K562 (cell line): ENCODE measurements around the gene PTH2. TPM values are rescaled to one million over a fixed set of nuclear protein-coding genes. Genes with fewer than 3 reads are reported as not detected.

ENCODE experiments used
- ATAC-seq: fragments of 200-7000 bp; cut with Tn5 transposase; 3 replicates; pipeline ENCODE4 v1.9.1; 2020; ENCODE audit warnings: moderate library complexity
- BruUV-seq: library from RNA; stranded (reverse); fragments of 400-500 nt; replicated peaks from 2 replicates; lab custom pipeline; 2021; lab: Mats Ljungman, UMichigan
- CTCF ChIA-PET: fragments of 300-600 bp; formaldehyde crosslinking; extraction: SDS; loops from one replicate; lab custom pipeline; 2021; ENCODE audit warnings: low intra/inter-chr PET ratio; lab: Yijun Ruan, JAX
- POLR2A ChIA-PET: fragments of 300-600, 350-650 bp; sonication (Branson Sonifier 250); formaldehyde crosslinking; extraction: SDS; loops from one replicate; lab custom pipeline; 2021; ENCODE audit warnings: antibody characterized with exemption, inconsistent platforms; lab: Yijun Ruan, JAX
- DNase-seq, 4 experiments: peaks; one replicate each; pipeline versions ENCODE4 v3.0.0 to v3.0.0-alpha.2; 2011 to 2018; ENCODE audit warnings: low spot score in 3 of 4, mixed read lengths in 3 of 4; ENCODE audit errors: extremely low read depth in 1 of 4
- FAIRE-seq: peaks from 2 replicates; lab custom pipeline; 2011; peaks lifted over from hg19 to GRCh38; lab: Jason Lieb, UNC
- H2AFZ ChIP-seq: 2 replicates; pipeline ENCODE4 v1.6.0; 2011; ENCODE audit warnings: low read depth, low read length, control low read depth, inconsistent platforms
- H3K27ac ChIP-seq: fragments of 200-600 bp; 3 replicates; pipeline ENCODE4 v1.8.0; 2011; ENCODE audit warnings: low read depth, mild to moderate bottlenecking, control low read depth, inconsistent platforms, low read length, moderate library complexity, mixed read lengths; ENCODE audit errors: extremely low read depth
- H3K27me3 ChIP-seq, 2 experiments: fragments of 300-600 bp in 1 of 2; 2 replicates in 1 of 2; 3 replicates in 1 of 2; pipeline versions ENCODE4 v1.6.0 to v1.8.0; 2011; ENCODE audit warnings: inconsistent platforms in 2 of 2, low read length in 2 of 2, mild to moderate bottlenecking in 1 of 2, mixed read lengths in 1 of 2, moderate library complexity in 1 of 2; ENCODE audit not compliant: control insufficient read depth in 2 of 2, insufficient read depth in 2 of 2
- H3K36me3 ChIP-seq: fragments of 300-600 bp; 3 replicates; pipeline ENCODE4 v1.8.0; 2011; ENCODE audit warnings: mild to moderate bottlenecking, low read length, inconsistent platforms; ENCODE audit not compliant: control insufficient read depth, insufficient read depth
- H3K4me1 ChIP-seq, 2 experiments: fragments of 200-600 bp in 1 of 2; replicated peaks in 1 of 2; 2 replicates in 1 of 2; 3 replicates in 1 of 2; pipeline versions ENCODE4 v1.5.1 to v1.8.0; 2011; ENCODE audit warnings: inconsistent platforms in 2 of 2, low read length in 2 of 2, mild to moderate bottlenecking in 1 of 2, mixed read lengths in 1 of 2, moderate library complexity in 1 of 2; ENCODE audit not compliant: control insufficient read depth in 2 of 2, insufficient read depth in 2 of 2
- H3K4me2 ChIP-seq: 2 replicates; pipeline ENCODE4 v1.6.1; 2011; ENCODE audit warnings: low read length, control low read depth, inconsistent platforms, mixed read lengths; ENCODE audit not compliant: insufficient read depth
- H3K4me3 ChIP-seq: fragments of 200-600 bp; sonication (generic), shearing (Covaris generic); 2 replicates; pipeline ENCODE4 v1.5.1; 2016; ENCODE audit warnings: control low read depth, inconsistent platforms
- H3K79me2 ChIP-seq: fragments of 200-600 bp; 3 replicates; pipeline ENCODE4 v1.8.0; 2011; ENCODE audit warnings: low read length, inconsistent platforms; ENCODE audit not compliant: control insufficient read depth, insufficient read depth
- H3K9ac ChIP-seq, 2 experiments: 2 replicates each; pipeline versions ENCODE4 v1.6.0 to v1.6.1; 2011; ENCODE audit warnings: low read depth in 2 of 2, low read length in 2 of 2, control low read depth in 1 of 2, inconsistent platforms in 1 of 2, mild to moderate bottlenecking in 1 of 2, mixed read lengths in 1 of 2; ENCODE audit not compliant: insufficient read depth in 1 of 2
- H3K9me1 ChIP-seq: one replicate; pipeline ENCODE4 v1.6.0; 2011; ENCODE audit warnings: inconsistent platforms, mild to moderate bottlenecking, low read length, moderate library complexity; ENCODE audit not compliant: control insufficient read depth, insufficient read depth
- H3K9me3 ChIP-seq: replicated peaks from 2 replicates; pipeline ENCODE4 v1.5.1; 2011; ENCODE audit warnings: low read depth, low read length, inconsistent platforms; ENCODE audit not compliant: control insufficient read depth, insufficient read depth
- H4K20me1 ChIP-seq: replicated peaks from 2 replicates; pipeline ENCODE4 v1.6.1; 2011; ENCODE audit warnings: low read length, inconsistent platforms, mixed read lengths; ENCODE audit not compliant: control insufficient read depth, insufficient read depth
- ARNT ChIP-seq, 2 experiments: fragments of 450-650 bp; IDR thresholded peaks; 2 replicates each; pipeline ENCODE4 v1.6.1; 2016; ENCODE audit warnings: mild to moderate bottlenecking in 1 of 2
- ATF1 ChIP-seq, 2 experiments: fragments of 450-650 bp in 1 of 2; IDR thresholded peaks; 2 replicates each; pipeline ENCODE4 v1.6.1; 2016; ENCODE audit warnings: missing compliant biosample characterization in 1 of 2, missing genetic modification characterization in 1 of 2
- BACH1 ChIP-seq: fragments of 200-800 bp; sonication (Bioruptor generic); IDR thresholded peaks from 2 replicates; pipeline ENCODE4 v1.6.1; 2016; ENCODE audit warnings: missing genetic modification characterization, missing compliant biosample characterization
- DPF2 ChIP-seq: fragments of 450-650 bp; IDR thresholded peaks from 2 replicates; pipeline ENCODE4 v1.6.1; 2016
- ELK1 ChIP-seq: sonication (generic); formaldehyde crosslinking; IDR thresholded peaks from 2 replicates; pipeline ENCODE4 v1.8.1; 2022; ENCODE audit warnings: missing genetic modification reagents
- FIP1L1 ChIP-seq: fragments of 200-400 bp; formaldehyde crosslinking; IDR thresholded peaks from 2 replicates; pipeline ENCODE4 v1.6.1; 2018; ENCODE audit warnings: mild to moderate bottlenecking, low read depth, low read length; ENCODE audit not compliant: poor library complexity, severe bottlenecking
- FOSL1 ChIP-seq: fragments of 200-800 bp; sonication (Bioruptor generic); conservative IDR thresholded peaks from 2 replicates; pipeline ENCODE4 v1.6.1; 2016; ENCODE audit warnings: missing genetic modification characterization, missing compliant biosample characterization
- HDAC8 ChIP-seq: fragments of 450-650 bp; IDR thresholded peaks from 2 replicates; pipeline ENCODE4 v1.6.1; 2016; ENCODE audit warnings: mild to moderate bottlenecking, missing genetic modification characterization, moderate library complexity, missing compliant biosample characterization
- HNRNPL ChIP-seq: fragments of 200-400 bp; formaldehyde crosslinking; IDR thresholded peaks from 2 replicates; pipeline ENCODE4 v1.6.1; 2017; ENCODE audit warnings: low read depth, mild to moderate bottlenecking, low read length
- IFI16 ChIP-seq: fragments of 250-450 bp; sonication (Bioruptor Pico); IDR thresholded peaks from 2 replicates; pipeline ENCODE4 v2.1.2; 2022; ENCODE audit warnings: mild to moderate bottlenecking, inconsistent platforms
- MNT ChIP-seq, 2 experiments: fragments of 450-650 bp; conservative IDR thresholded peaks; 2 replicates each; pipeline ENCODE4 v1.6.1; 2017; ENCODE audit warnings: mild to moderate bottlenecking in 2 of 2, moderate library complexity in 2 of 2
- NFE2 ChIP-seq: IDR thresholded peaks from 2 replicates; pipeline ENCODE4 v1.6.1; 2014; ENCODE audit warnings: antibody characterized with exemption, low read depth
- POLR2AphosphoS5 ChIP-seq: IDR thresholded peaks from 2 replicates; pipeline ENCODE4 v1.6.1; 2011; ENCODE audit warnings: mild to moderate bottlenecking, low read depth, low read length, moderate library complexity; ENCODE audit not compliant: control insufficient read depth, insufficient read depth
- RB1 ChIP-seq: fragments of 450-650 bp; IDR thresholded peaks from 2 replicates; pipeline ENCODE4 v1.6.1; 2017; ENCODE audit warnings: low read depth, mild to moderate bottlenecking
- RBFOX2 ChIP-seq: fragments of 200-400 bp; formaldehyde crosslinking; IDR thresholded peaks from 2 replicates; pipeline ENCODE4 v1.6.1; 2017; ENCODE audit warnings: low read depth, mild to moderate bottlenecking, low read length, moderate library complexity
- RBM22 ChIP-seq: fragments of 200-400 bp; formaldehyde crosslinking; IDR thresholded peaks from 2 replicates; pipeline ENCODE4 v1.6.1; 2018; ENCODE audit warnings: low read length, low read depth; ENCODE audit not compliant: poor library complexity, severe bottlenecking
- SMAD1 ChIP-seq: fragments of 150-350 bp; IDR thresholded peaks from 2 replicates; pipeline ENCODE4 v1.6.1; 2014; ENCODE audit warnings: low read length, low read depth; ENCODE audit not compliant: partially characterized antibody
- TAF15 ChIP-seq: fragments of 200-400 bp; formaldehyde crosslinking; IDR thresholded peaks from 2 replicates; pipeline ENCODE4 v1.6.1; 2017; ENCODE audit warnings: mild to moderate bottlenecking, low read depth, low read length, moderate library complexity
- TFAM ChIP-seq: fragments of 250-450 bp; sonication (Bioruptor Pico); conservative IDR thresholded peaks from 2 replicates; pipeline ENCODE4 v1.5.0; 2021; ENCODE audit warnings: mild to moderate bottlenecking, moderate library complexity
- ZFP1 ChIP-seq: fragments of 450-650 bp; formaldehyde crosslinking; IDR thresholded peaks from 2 replicates; pipeline ENCODE4 v1.4.0; 2020; ENCODE audit warnings: mild to moderate bottlenecking, mixed read lengths
- ZNF41 ChIP-seq: fragments of 250-450 bp; sonication (Bioruptor Pico); conservative IDR thresholded peaks from 2 replicates; pipeline ENCODE4 v1.4.0; 2020; ENCODE audit warnings: mild to moderate bottlenecking
- WGBS: fragments of 100-300 bp; shearing (Covaris generic); methylation state at CpG from one replicate; pipeline ENCODE4 v1.1.6; 2016; ENCODE audit warnings: low coverage, mixed read lengths; ENCODE audit not compliant: insufficient coverage; ENCODE audit errors: missing lambda C conversion rate; 5-methylcytosine and 5-hydroxymethylcytosine counted together
- in situ Hi-C: fragments of 300-500 bp; cut with MboI; formaldehyde crosslinking; loops from 4 replicates; pipeline ENCODE4 v1.15.0; 2018; ENCODE audit warnings: inconsistent platforms, mixed read lengths
- intact Hi-C: fragments of 100-400 bp; cut with micrococcal nuclease; formaldehyde crosslinking; loops from 2 replicates; pipeline ENCODE4 v1.14.2; 2022
- polyA plus RNA-seq, 8 experiments: library from polyadenylated mRNA; depleted of rRNA in 4 of 8; stranded (reverse) in 5 of 8; unstranded in 3 of 8; fragments of >200 nt; fragmentation: Nextera tagmentation in 2 of 8; fragmentation: Illumina TruSeq in 1 of 8; extraction: Ambion mirVana in 2 of 8; extraction: Trizol in 1 of 8; gene quantifications; 2 replicates each; pipeline versions ENCODE4 v1.2.1 to v1.2.3, GENCODE V29; 2011 to 2014; ENCODE audit warnings: inconsistent platforms in 1 of 8, missing spikeins in 1 of 8
- total RNA-seq, 7 experiments: library from RNA; depleted of rRNA in 6 of 7; stranded (reverse); fragments of >200 nt in 6 of 7; fragmentation: Illumina TruSeq in 2 of 7; extraction: Trizol in 2 of 7; gene quantifications; 2 replicates each; pipeline versions ENCODE4 v1.2.1 to v1.2.3, GENCODE V29; 2011 to 2021; ENCODE audit warnings: low replicate concordance in 1 of 7

PTH2 gene
- total and polyA plus RNA-seq, 9 of the 15 experiments (the other 6 are each of a cell fraction or from before 2014, with no cell fraction given), result 1.3 TPM; not detected in 8

GRCh38 chr19:49431330-49431749 is 8.1 kb upstream of the PTH2 start:
- peak; percentile 84 for FAIRE-seq
- TF ChIP-seq BACH1 (tag), result no peak
- TF ChIP-seq NFE2, result no peak
- TF ChIP-seq HNRNPL, result no peak
- no peak for TF ChIP-seq SMAD1
- TF ChIP-seq ARNT (IDR thresholded peaks at IDR 0.05), result no peak
- TF ChIP-seq DPF2, result peak; percentile 11; the same call in 1 of the 2 replicates
- TF ChIP-seq FOSL1 (tag), result no peak
- no peak for TF ChIP-seq ATF1 (CRISPR knock-in tag; IDR thresholded peaks at IDR 0.05)
- TF ChIP-seq ATF1 (tag; IDR thresholded peaks at IDR 0.05), result no peak; the same call in none of the 2 replicates
- no peak for TF ChIP-seq ZFP1 (CRISPR knock-in tag)
- TF ChIP-seq RB1, result peak; percentile 34; the same call in 1 of the 2 replicates
- 0 out of 2 replicates have a peak, but pooled peaks have one; percentile 31 for TF ChIP-seq POLR2AphosphoS5
- no peak for TF ChIP-seq TFAM (CRISPR knock-in tag)
- TF ChIP-seq HDAC8, result no peak
- TF ChIP-seq RBFOX2, result peak; percentile 80
- TF ChIP-seq ELK1 (CRISPR knock-in tag), result no peak
- no peak for TF ChIP-seq ZNF41
- TF ChIP-seq MNT (conservative IDR thresholded peaks at IDR 0.05), result no peak
- no peak for TF ChIP-seq RBM22
- no peak for TF ChIP-seq IFI16 (CRISPR knock-in tag)
- no peak for TF ChIP-seq FIP1L1
- TF ChIP-seq TAF15, result no peak

More at GRCh38 chr19:49431330-49431749, 8.1 kb upstream of the PTH2 start:
- WGBS, result 2% methylated on average over 22 of the region's 29 CpGs
- Histone ChIP-seq H2AFZ (peak overlapping the region; percentile 84), H3K9me1 (no peaks in the 10 kb centered on the region), H3K4me2 (peak overlapping the region; percentile 93), H3K36me3 (no peaks in the 10 kb centered on the region; the same call in 2 of the 3 replicates), H3K4me3 (peak overlapping the region; percentile 50), H3K27ac (peak overlapping the region; percentile 75), H3K9me3 (no peaks in the 10 kb centered on the region), H4K20me1 (no peaks in the 10 kb centered on the region), H3K9ac (peak overlapping the region; percentile 72 to 94), H3K79me2 (peaks cover 9% of the 10 kb centered on the region), H3K27me3 (no peaks in the 10 kb centered on the region), H3K4me1 (peaks cover 34 to 82% of the 10 kb centered on the region in 2 experiments)
- POLR2A ChIA-PET, result interaction anchor here (1.0 to 1.6 kb wide), 3 partner anchors 9 to 20 kb away, joined by 4 to 14 read pairs (median 5); partner anchors contain the start of gene SLC17A7
- CTCF ChIA-PET, result no interaction called here
- ATAC-seq (peak; percentile 80), DNase-seq (peak; percentile 85 to 92 (median 91))
- BruUV-seq, result no TSS peak
- in situ Hi-C loops (no loop called here), intact Hi-C loops (loop anchor here (2.0 kb wide), 1 partner anchor 39 kb away; no protein-coding TSS in a partner anchor)
